GM12801 (cell line): ENCODE measurements around the gene PTGER4.

ENCODE experiments used
- TF ChIP-seq, protein P1 (sequence below): IDR thresholded peaks from one replicate; pipeline ENCODE4 v1.5.1; 2011; ENCODE audit warnings: control low read depth; ENCODE audit not compliant: insufficient read length; ENCODE audit errors: extremely low read depth

PTGER4 gene

DNA sequence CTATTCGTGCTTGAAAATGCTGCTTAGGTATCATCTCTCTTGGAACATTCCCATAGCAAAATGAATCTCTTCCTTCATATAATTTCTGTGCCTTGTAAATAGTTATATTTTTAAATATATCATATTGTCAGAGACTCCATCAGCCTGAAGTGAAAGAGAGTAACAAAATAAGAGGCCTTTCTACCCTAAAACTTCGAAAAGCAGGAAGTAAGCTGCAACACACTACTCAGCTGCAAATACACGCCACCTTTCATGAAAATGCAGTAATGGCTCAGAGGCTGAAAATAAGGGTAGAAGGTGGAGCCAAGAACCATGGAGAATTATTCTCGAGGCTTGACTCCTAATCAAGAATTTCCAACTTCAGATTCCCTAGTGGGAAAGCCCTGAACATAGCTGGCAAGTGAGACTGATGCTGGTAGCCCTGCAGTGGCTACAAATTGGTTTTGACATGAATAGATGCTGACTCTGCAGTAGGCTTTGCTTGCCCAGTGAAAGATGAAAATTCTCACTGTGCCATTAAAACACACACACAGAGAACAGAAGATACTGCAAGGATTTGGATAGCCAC lies 30.2 kb upstream of the PTGER4 start:
- TF ChIP-seq, protein P1, sequence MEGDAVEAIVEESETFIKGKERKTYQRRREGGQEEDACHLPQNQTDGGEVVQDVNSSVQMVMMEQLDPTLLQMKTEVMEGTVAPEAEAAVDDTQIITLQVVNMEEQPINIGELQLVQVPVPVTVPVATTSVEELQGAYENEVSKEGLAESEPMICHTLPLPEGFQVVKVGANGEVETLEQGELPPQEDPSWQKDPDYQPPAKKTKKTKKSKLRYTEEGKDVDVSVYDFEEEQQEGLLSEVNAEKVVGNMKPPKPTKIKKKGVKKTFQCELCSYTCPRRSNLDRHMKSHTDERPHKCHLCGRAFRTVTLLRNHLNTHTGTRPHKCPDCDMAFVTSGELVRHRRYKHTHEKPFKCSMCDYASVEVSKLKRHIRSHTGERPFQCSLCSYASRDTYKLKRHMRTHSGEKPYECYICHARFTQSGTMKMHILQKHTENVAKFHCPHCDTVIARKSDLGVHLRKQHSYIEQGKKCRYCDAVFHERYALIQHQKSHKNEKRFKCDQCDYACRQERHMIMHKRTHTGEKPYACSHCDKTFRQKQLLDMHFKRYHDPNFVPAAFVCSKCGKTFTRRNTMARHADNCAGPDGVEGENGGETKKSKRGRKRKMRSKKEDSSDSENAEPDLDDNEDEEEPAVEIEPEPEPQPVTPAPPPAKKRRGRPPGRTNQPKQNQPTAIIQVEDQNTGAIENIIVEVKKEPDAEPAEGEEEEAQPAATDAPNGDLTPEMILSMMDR: no peak

DNA sequence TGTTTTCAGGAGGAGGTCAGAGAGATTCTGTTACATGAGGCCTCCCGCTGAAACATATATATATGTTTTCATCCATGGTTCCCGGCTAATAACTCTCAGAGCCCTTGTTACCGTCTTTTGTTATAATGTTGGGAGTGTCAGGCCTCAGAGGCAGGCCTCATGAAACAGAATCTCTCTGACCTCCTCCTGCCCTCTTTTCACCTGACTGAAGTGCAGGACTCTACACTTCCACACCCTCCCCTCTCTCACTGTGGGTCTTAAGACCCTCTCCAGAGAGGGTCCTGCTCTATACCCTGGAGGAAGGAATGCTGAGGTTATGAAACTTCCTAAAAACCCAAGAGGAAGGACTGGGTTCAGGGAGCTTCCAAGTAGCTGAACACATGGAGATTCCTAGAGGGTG lies 28.5 kb upstream of the PTGER4 start:
- TF ChIP-seq, protein P1: no peak

DNA sequence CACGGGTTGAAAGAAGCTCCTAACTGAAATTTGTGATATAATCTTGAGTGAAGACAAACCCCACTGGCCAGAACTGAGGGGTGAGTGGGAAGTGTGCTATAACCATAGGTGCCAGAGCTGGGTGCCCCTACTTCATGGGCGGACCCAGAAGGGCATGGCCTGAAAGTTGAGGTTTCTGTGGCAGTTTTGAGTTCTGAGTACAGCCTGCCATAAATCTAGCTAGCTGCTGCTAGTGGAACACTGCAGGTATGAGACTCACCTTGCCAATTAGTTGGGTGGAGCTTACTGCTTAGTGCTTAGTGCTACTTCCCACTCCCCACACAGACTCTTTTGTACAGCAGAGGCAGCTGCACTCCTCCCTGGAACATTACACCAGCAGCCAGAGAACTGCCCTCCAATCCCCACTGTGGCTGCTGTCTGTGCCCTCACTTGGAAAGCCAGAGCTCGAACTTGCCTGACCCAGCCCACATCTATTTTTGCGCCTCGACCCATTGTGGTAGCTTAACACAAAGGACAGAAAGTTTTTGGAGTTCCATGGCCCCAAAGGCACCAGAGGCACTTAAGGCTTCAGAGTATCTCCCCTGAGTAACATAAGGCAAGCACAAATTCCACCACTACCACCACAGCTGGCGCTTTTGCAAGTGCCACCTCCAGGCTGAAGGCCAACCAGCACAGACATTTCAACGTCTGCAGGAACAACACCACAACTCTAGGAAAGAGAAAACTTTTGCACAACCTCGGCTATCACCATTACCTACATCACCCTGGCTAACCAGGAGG lies 27.1 kb upstream of the PTGER4 start:
- TF ChIP-seq, protein P1: no peak

DNA sequence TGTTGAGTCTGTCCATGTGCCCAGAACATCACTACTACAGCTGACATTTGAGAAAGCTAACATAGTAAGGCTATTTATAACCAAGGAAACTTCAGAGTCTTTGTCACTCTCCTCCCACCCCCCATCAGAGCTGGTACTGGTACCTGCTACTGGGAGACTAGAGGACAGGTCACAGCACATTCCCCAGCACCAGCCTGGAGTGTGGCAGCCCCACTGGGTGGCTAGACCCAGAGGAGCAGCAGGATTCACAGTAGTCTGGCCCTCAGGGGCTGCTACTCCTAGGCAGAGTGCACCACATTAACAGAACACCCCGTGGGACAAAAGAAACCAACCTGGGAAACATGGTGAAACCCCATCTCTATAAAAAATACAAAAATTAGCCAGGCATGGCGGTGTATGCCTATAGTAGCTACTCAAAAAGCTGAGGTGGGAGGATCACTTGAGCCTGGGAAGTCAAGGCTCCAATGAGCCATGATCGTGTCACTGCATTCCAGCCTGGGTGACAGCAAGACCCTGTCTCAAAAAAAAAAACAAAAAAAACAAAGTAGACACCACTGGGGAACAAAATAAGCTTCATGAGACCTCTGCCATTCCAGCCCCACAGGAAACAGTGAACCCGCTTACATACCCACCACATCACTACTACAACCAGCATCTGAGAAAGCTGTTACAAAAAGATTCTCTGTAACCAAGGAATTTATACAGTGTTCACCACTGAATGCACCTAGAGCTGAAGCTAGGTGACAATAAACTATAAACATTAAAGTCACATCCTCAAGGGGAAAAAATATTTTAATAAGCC lies 26.3 kb upstream of the PTGER4 start:
- TF ChIP-seq, protein P1: no peak

DNA sequence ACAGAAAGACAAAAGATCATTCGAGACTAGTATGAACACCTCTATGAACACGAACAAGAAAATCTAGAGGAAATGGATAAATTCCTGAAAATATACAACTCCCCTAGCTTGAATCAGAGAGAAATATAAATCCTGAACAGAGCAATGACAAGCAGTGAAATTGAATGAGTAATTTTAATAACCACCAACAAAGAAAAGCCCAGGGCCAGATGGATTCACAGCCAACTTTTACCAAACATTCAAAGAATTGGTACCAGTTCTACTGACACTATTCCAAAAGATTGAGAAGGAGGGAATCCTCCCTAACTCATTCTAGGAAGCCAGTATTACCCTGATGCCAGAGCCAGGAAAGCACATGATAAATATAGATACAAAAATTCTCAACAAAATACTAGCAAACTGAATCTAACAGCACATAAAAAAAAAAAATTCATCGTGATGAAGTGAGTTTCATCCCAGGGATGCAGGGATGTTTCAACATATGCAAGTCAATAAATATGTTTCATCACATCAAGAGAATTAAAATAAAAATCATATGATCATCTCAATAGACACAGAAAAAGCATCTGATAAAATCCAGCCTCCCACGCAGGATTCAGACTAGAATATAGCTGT lies 25.2 kb upstream of the PTGER4 start:
- TF ChIP-seq, protein P1: no peak

DNA sequence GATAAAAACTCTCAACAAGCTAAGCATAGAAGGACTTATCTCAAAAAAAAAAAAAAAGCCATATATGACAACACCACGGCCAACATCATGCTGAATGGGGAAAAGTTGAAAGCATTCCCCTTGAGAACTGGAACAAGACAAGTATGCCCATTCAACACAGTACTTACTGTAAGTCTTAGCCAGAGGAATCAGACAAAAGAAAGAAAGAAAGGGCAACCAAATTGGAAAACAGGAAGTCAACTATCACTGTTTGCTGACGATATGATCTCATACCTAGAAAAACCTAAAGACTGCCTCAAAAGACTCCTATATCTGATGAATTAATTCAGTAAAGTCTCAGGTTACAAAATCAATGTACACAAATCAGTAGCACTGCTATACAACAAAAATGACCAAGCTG lies 24.6 kb upstream of the PTGER4 start:
- TF ChIP-seq, protein P1: no peak

DNA sequence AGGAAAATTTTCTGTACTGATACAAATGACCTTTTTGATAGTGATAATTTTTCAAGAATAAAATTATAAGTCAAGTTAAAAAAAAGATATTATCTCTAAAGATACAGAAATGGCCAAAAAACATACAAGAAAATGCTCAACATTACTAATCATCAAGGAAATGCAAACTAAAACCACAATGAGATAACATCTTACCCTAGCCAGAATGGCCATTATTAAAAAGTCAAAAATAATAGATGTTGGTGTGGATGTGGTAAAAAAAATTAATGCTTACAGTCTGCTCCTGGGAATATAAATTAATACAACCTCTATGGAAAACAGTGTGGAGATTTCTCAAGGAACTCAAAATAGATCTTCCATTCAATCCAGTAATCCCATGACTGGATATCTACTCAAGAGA lies 22.9 kb upstream of the PTGER4 start:
- TF ChIP-seq, protein P1: no peak
